ENCODE measurements around the gene SMCO4.

- TF ChIP-seq, protein P1, sequence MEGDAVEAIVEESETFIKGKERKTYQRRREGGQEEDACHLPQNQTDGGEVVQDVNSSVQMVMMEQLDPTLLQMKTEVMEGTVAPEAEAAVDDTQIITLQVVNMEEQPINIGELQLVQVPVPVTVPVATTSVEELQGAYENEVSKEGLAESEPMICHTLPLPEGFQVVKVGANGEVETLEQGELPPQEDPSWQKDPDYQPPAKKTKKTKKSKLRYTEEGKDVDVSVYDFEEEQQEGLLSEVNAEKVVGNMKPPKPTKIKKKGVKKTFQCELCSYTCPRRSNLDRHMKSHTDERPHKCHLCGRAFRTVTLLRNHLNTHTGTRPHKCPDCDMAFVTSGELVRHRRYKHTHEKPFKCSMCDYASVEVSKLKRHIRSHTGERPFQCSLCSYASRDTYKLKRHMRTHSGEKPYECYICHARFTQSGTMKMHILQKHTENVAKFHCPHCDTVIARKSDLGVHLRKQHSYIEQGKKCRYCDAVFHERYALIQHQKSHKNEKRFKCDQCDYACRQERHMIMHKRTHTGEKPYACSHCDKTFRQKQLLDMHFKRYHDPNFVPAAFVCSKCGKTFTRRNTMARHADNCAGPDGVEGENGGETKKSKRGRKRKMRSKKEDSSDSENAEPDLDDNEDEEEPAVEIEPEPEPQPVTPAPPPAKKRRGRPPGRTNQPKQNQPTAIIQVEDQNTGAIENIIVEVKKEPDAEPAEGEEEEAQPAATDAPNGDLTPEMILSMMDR (IDR thresholded peaks at IDR 0.05; ENCODE audit: control extremely low read depth in 1 of 3, insufficient read depth in 1 of 3, low read depth in 1 of 3, low read length in 3 of 3) = no peak
- no peak for TF ChIP-seq JUND (IDR thresholded peaks at IDR 0.05; ENCODE audit: low read length)
- TF ChIP-seq ASH2L (IDR thresholded peaks at IDR 0.05; ENCODE audit: low read length) = peak; percentile 23
- no peak for TF ChIP-seq CHD1 (IDR thresholded peaks at IDR 0.05; ENCODE audit: low read depth, low read length)
- TF ChIP-seq EZH2 (IDR thresholded peaks at IDR 0.05; ENCODE audit: low read depth, low read length, severe bottlenecking) = no peak
These were observed 52.1 kb downstream of the SMCO4 start for GRCh38 chr11:93490996-93491618.
